Activated CD8-positive, alpha-beta memory T cell treated with anti-CD3 and anti-CD28 coated beads for 4 hours (primary cell): Measurements from ENCODE around the gene CRP.
"Not testable (repeated sequence)": the region's sequence is repeated elsewhere in the genome, so short reads cannot be mapped to it uniquely, and the experiment has no call there.

Experiments used
- DNase-seq, 2 donors: peaks; one replicate each; pipeline ENCODE4 v3.0.0-alpha.2; 2020; ENCODE audit warnings: low read depth in 2 of 2

Gene CRP, protein sequence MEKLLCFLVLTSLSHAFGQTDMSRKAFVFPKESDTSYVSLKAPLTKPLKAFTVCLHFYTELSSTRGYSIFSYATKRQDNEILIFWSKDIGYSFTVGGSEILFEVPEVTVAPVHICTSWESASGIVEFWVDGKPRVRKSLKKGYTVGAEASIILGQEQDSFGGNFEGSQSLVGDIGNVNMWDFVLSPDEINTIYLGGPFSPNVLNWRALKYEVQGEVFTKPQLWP

GRCh38 chr1:159714529-159714928 is at the start of gene CRP:
TSS of gene CRP (minus strand) at chr1:159714589. CDS start at chr1:159714485, 104 bp downstream.
- no peak for DNase-seq

GRCh38 chr1:159763686-159764085 is 49.3 kb upstream of the CRP start:
- no peak for DNase-seq

GRCh38 chr1:159756397-159756796 is 42.0 kb upstream of the CRP start:
- no peak for DNase-seq

DNA sequence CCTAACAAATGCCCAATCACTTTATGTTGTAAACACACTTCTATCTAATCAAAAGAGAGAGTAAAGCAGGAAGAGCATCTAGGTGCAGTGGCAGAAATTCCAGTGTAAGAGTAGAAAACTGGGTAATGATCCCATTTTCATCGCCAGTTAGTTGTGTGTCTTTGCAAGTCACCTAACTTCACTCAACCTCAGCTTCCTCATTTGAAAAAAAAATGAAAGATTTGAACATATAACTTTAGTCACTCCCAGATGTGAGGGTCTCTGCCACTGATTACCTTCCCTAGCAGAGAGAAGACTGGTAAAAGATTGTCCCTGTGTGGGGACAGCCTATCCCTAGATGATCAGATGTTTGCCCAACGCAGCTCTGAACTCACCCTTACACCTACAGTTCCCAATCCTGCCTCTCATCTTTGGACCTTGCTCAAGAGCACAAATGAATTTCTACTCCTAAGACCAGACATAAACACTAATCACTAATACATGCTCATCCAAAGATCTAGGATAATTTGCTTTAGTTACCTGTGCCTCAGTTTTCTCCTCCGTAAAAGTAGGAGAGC is 41.1 kb upstream of the CRP start:
- no peak for DNase-seq

- DNase-seq, result no peak
Observed at GRCh38 chr1:159753386-159753785, 39.0 kb upstream of the CRP start.

DNA sequence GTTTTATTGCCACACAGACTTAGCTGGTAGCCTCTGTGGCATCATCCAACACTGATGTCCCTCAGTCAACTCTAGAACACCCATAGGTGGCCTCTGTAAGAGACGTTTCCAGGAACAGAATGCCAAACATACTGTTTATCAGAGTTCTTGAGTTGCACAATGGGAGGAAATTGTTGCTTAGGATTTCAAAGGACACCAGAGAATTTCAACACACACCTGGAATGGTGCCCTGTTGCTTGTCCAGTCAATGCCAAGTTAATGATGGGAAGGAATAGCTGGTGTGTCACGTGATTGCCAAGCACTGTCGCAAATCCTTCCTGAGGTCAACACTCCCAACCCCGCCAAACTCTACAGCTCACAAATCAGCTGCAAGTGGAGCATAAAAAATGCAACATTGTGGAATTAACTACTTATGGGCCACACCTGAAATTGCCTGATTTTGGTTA is 37.8 kb upstream of the CRP start:
- no peak for DNase-seq

DNA sequence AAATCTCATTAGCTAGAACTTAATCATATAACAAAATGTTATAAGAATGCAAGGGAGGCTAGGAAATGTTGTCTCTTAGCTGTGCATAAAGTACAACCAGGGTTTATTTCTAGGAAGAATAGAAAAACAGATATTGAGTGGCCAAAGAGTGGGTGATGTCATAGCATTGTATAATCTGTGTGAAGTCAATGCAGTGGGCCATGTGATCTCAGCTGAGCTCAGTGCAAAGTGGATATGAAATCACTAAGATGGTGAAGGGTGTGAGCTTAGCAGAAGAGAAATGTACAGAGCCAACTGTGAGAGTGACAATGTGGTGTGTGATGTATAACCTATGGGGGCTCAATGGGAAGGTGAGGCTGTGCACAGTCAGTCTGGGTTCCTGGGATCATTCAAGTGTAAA is 36.6 kb upstream of the CRP start:
- DNase-seq, result no peak

GRCh38 chr1:159750621-159751020 is 36.2 kb upstream of the CRP start:
- DNase-seq, result no peak

DNA sequence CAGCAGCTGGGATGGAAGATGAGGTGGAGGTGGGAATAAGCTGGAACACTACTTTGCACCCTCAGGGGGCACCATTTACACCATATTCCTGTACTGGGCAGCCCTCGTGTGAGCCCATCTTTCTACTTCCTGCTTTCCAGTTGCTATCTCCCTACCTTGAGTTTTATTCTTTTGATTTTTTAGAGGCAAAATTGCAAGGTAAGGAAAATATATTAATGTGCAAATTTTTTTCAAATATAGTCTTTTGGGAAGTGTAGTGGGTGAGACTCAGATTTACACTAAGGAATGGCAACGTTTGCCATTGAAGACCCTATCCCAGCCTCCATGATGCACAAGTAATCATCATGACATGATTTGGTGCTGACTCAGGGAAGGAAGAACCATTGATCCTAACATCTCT is 35.2 kb upstream of the CRP start:
- DNase-seq, result no peak

GRCh38 chr1:159748370-159748769 is 34.0 kb upstream of the CRP start:
- no peak for DNase-seq

- DNase-seq, result no peak
Observed at GRCh38 chr1:159746666-159747065, 32.3 kb upstream of the CRP start.

DNA sequence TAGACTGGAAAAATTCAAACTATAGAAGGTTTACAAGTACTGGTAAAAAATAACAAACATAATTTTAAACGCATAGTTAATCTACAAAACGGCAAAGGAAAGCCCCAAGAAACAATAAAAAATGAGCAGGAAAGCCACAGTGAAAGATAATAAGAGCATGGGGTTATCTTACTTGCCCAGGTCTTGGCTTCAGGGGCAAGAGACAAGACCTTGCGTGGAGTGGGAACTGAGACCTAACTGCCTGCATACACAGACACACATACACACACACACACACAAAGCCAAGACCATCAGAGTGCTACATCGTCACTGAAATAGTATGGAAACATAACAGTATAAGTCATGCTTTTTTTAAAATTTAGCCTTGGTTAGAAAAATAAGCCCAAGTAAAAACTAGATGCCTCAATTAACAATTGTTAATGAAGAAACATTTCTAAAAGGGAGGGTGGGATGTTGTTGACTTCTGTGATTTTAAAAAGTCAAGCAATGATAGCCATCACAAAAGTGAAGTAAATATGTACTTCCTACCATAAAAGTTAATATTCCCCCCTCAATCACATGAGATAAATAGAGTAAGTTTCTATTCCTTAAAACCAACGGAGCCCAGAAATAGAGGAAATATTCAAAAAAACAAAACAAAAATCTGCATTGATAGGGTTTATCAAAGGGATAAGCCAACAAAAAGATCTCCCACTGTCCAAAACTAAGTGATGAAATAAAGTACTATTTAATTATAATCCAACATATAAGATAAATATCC is 29.4 kb upstream of the CRP start:
- no peak for DNase-seq

- no peak for DNase-seq
Observed at GRCh38 chr1:159737238-159737916, 23.0 kb upstream of the CRP start.

GRCh38 chr1:159723188-159723587 is 8.8 kb upstream of the CRP start:
- not testable (repeated sequence) for DNase-seq

- DNase-seq, result no peak
Observed at GRCh38 chr1:159719990-159720389, 5.6 kb upstream of the CRP start.

- DNase-seq, result no peak
Observed at GRCh38 chr1:159715855-159716254, 1.5 kb upstream of the CRP start.

- no peak for DNase-seq
Observed at GRCh38 chr1:159712080-159712479, 2.3 kb downstream of the CRP start.

DNA sequence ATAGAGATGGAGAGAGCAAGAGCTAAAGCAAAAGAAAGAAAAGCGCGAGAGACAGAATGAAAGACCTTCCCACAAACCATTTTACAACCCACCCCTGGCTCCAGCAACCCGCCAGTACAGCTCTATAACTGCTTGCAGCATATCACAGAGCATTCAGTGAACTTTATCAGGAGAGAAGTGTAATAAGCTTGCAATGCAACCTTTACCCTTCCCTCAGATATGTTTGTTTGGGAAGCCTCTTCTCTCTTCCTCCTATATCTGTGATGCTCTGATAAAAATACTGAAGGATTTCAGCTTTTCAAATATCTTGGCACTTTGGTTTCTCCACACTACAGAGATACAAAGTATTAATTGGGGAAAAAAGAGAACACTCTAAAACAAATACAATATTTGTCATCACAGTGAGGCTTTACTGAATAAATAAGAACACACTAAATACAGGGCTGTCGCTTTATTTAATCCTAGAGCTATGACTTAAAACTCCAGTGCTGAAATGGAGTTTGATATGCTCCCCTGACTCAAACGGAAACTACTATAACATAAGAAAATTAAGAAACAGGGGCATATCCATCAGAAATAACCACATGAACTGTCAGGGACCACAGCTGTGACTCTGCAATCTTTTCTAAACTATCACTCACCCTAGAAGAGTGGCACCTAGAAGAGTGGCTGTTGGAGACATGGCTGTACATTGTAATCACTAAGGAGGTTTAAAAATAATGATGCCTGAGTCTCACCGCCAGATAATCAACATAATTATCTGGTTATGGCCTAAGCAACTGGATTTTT is 6.7 kb downstream of the CRP start:
- no peak for DNase-seq

DNA sequence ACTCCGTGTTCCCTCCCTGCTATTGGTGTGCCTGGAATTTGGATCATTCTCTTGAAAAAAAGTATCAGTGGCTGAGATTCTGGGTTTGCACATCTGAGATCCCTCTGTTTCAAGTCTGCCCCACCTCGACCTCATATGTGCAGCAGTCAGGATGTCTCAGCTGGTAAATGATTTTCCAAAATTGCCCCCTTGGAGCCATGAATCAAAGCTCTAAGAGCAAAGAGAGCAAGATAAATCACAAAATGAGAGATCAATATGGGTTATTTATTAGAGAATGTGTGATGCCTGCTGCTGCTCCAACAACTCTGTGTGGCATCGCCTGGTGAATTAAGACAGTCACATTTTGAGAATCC is 8.5 kb downstream of the CRP start:
- no peak for DNase-seq

- DNase-seq, result no peak
Observed at GRCh38 chr1:159705251-159705903, 9.0 kb downstream of the CRP start.

DNA sequence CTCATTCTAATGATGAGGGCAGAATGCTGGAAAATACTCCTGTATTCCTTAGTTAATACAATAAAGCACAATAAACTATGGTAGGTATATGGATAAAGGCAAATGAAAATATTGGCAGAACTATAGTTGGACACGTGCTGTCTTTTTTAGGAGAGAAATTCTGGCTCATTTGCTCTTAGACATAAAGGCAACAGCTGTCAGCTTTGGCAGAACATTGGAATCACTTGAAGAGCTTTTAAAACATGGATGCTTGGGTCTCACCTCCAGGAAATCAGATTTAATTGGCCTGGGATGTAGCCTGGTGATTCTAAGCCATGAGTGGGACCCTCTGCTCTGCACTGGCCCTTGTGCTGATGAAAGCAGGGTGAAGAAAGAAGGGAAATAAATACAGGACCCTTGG is 9.9 kb downstream of the CRP start:
- no peak for DNase-seq
